ENCODE measurements around the gene CDH23.

GRCh38 chr10:71750124-71750841 lies 353.6 kb downstream of the CDH23 start:
- TF ChIP-seq CTCF (IDR thresholded peaks at IDR 0.05) (no peak), POLR2AphosphoS5 (IDR thresholded peaks at IDR 0.05) (no peak), POLR2A (IDR thresholded peaks at IDR 0.05) (no peak)
